AG04449 (cell line): ENCODE measurements around the gene GGCT.

Experiments used
- CTCF ChIA-PET: fragments of 350-600 bp; formaldehyde crosslinking; extraction: SDS; loops from one replicate; lab custom pipeline; 2021; ENCODE audit warnings: antibody characterized with exemption; lab: Yijun Ruan, JAX
- POLR2A ChIA-PET: fragments of 400-600, 350-600 bp; formaldehyde crosslinking; extraction: SDS; loops from one replicate; lab custom pipeline; 2020; ENCODE audit warnings: antibody characterized with exemption, inconsistent platforms; lab: Yijun Ruan, JAX
- DNase-seq: peaks from one replicate; pipeline ENCODE4 v3.0.0-alpha.2; 2010; ENCODE audit warnings: low read depth, low spot score
- H3K4me3 ChIP-seq: 2 replicates; pipeline ENCODE4 v1.5.1; 2011; ENCODE audit warnings: low read depth, mild to moderate bottlenecking, control low read depth, low read length
- CTCF ChIP-seq: IDR thresholded peaks from one replicate; pipeline ENCODE4 v1.5.1; 2011; ENCODE audit warnings: mild to moderate bottlenecking, moderate library complexity, low read length, control low read depth, inconsistent platforms; ENCODE audit not compliant: insufficient read depth; ENCODE audit errors: missing control alignments

The GGCT gene

GRCh38 chr7:30505174-30505697 lies 607 bp upstream of the GGCT start:
- peak overlapping the region; percentile 65 for H3K4me3 ChIP-seq
- ChIA-PET POLR2A (no interaction called here), CTCF (interaction anchor here (0.6 to 3.6 kb wide), 3 partner anchors 10 to 225 kb away, joined by 3 to 17 read pairs (median 3); no protein-coding TSS in a partner anchor)
- DNase-seq, result no peak
- TF ChIP-seq CTCF, result no peak

- H3K4me3 ChIP-seq, result peak overlapping the region; percentile 90
- TF ChIP-seq CTCF, result no peak
- ChIA-PET POLR2A (interaction anchor here (1.6 kb wide), 1 partner anchor 25 kb away, joined by 4 read pairs; no protein-coding TSS in a partner anchor), CTCF (interaction anchor here (1.0 to 2.8 kb wide), 2 partner anchors 7 to 61 kb away, joined by 4 to 14 read pairs; no protein-coding TSS in a partner anchor)
- no peak for DNase-seq
These were observed 1.1 kb downstream of the GGCT start for GRCh38 chr7:30503274-30504212.

GRCh38 chr7:30502470-30503251 lies 2.0 kb downstream of the GGCT start:
- no peak for DNase-seq
- no peak for TF ChIP-seq CTCF
- CTCF ChIA-PET, result interaction anchor here (1.0 to 2.8 kb wide), 2 partner anchors 8 to 62 kb away, joined by 4 to 14 read pairs; no protein-coding TSS in a partner anchor
- no peak overlapping the region for H3K4me3 ChIP-seq
- POLR2A ChIA-PET, result no interaction called here

- POLR2A ChIA-PET, result no interaction called here
- CTCF ChIA-PET, result interaction anchor here (1.4 to 2.8 kb wide), 2 partner anchors 9 to 63 kb away, joined by 4 to 14 read pairs; no protein-coding TSS in a partner anchor
- no peak for DNase-seq
- H3K4me3 ChIP-seq, result no peak overlapping the region
- no peak for TF ChIP-seq CTCF
These were observed 3.4 kb downstream of the GGCT start for GRCh38 chr7:30501264-30501663.

- ChIA-PET POLR2A (no interaction called here), CTCF (no interaction called here)
- DNase-seq, result no peak
- H3K4me3 ChIP-seq, result no peak overlapping the region
- no peak for TF ChIP-seq CTCF
These were observed 11.4 kb downstream of the GGCT start for GRCh38 chr7:30493228-30493627.
